Measurements from ENCODE around the gene DENND4C. TPM values are rescaled to one million over a fixed set of nuclear protein-coding genes. Genes with fewer than 3 reads are reported as not detected.

Gene DENND4C
- polyA plus RNA-seq, 2 of the 4 experiments (the other 2 are of a cell fraction): 17.4 to 44.1 TPM

DNA sequence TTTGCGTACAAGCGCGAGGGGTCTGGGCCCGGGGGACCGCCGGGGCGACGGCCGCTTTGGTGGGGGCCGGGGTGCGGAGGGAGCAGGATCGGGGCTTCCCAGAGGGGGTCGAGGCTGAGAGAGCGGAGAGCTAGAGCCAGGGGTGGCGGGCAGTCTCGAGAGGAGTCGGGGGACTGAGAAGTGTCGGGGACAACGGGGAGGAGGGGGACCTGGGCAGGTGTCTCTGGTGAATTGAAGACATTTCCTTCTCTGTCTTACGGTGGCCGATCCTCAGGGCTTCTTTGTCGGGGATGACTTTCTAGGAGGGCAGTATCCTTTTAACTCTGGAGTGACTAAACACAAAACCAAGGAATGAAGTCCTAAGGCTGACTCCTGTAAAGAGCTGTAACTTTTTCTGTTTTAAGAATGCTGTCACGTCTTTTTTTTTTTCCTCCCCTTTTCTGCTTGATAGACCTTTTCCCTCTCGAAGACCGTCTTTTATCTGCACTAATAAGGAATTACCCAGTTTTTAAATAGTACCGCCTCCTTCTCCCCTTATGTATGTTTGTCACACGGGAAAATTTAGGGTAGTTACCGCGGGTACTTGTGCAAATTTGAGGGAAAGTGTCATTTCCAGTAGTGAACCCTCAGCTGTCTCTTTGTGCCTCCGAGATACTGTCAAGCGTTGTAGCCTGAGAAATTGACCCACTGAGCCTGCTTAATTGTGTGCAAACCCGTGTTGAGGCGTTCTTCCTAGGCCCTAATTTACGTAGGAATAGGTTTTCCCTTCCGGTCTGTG lies 822 bp downstream of the DENND4C start:
- FAIRE-seq (no peak), DNase-seq (ENCODE audit: low read depth in 1 of 2, low spot score in 1 of 2) (peak; percentile 20 to 36), ATAC-seq (peak; percentile 23 to 40)
- H3K4me1 ChIP-seq: peaks cover 14% of the 10 kb centered on the region; the same call in 2 of the 3 replicates
- whole genome bisulfite sequencing (ENCODE audit: missing lambda C conversion rate): 3% methylated on average over 22 of the region's 35 CpGs
- POLR2A ChIA-PET: interaction anchor here (0.6 to 1.8 kb wide), 18 partner anchors 9 to 182 kb away, joined by 3 to 17 read pairs (median 5); partner anchors contain the start of genes RPS6 and RRAGA
- TF ChIP-seq HEYL (CRISPR knock-in tag; IDR thresholded peaks at IDR 0.05): no peak
- peak overlapping the region; percentile 82 for H3K4me3 ChIP-seq
- CTCF ChIA-PET: interaction anchor here (0.7 to 1.7 kb wide), 6 partner anchors 44 to 233 kb away, joined by 3 to 5 read pairs (median 3); partner anchors contain the start of gene RRAGA
- H3K4me2 ChIP-seq: peak overlapping the region; percentile 87
- no peaks in the 10 kb centered on the region for H3K9me3 ChIP-seq
- H3K27ac ChIP-seq: peak overlapping the region; percentile 91 to 93

DNA sequence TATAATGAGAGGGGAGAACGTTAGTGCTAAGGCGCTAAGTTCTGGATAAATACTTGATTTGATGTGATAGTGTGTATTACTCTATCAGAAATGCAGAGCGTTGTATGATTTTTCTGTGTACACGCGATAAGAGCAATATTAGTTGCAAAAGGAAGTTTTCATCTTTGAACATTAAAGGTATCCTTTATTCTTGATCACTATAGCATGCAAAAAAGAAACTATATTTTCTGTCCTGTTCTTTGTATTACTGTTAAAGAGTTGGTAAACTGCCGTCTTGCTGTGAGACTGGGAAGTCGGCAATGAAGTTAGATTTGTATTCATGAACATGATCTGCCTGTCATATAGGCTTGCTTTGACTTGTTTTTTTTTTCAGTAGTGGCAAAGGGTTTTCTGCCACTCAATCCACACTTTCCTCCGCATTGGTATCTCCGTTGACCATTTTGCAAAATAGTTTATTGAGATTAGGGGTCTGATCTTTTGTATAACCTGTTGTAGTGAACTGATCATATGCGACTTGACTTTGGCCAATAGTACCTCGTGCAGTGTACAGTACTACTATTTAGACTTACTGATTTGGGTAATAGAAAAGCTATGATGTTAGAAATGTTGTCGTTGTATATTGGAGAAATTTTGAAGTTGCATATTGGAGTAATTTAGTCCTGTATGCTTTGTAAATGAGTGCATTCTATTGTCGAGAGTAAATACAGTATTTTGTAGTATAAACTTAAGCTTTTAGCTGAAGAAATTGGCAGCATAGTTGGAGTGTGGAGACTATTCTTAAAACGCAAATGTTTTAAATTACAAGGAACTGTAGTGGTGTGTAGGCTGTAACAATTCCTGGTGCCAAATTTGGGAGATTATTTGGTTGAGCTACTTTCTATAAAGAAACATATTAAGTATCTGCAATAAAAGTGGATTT lies 1.7 kb downstream of the DENND4C start:
- POLR2A ChIA-PET: interaction anchor here (0.6 to 1.8 kb wide), 4 partner anchors 39 to 148 kb away, joined by 3 to 9 read pairs (median 6); partner anchors contain the start of gene RPS6
- ATAC-seq (no peak), DNase-seq (ENCODE audit: low read depth in 1 of 2, low spot score in 1 of 2) (no peak), FAIRE-seq (peak; percentile 65)
- WGBS (ENCODE audit: missing lambda C conversion rate): 3% methylated on average over 14 of the region's 14 CpGs
- H3K4me2 ChIP-seq: peak overlapping the region; percentile 87
- CTCF ChIA-PET: interaction anchor here (0.5 to 1.6 kb wide), 6 partner anchors 10 to 183 kb away, joined by 3 to 4 read pairs (median 4); partner anchors contain the start of gene RRAGA
- H3K9me3 ChIP-seq: no peaks in the 10 kb centered on the region
- H3K4me3 ChIP-seq: peak overlapping the region; percentile 82
- TF ChIP-seq CBX8 (IDR thresholded peaks at IDR 0.05) (no peak), KDM5A (IDR thresholded peaks at IDR 0.05) (no peak), NFE2L2 (conservative IDR thresholded peaks at IDR 0.05; ENCODE audit: low read length) (no peak), SREBF2 (IDR thresholded peaks at IDR 0.05) (no peak), PHF8 (IDR thresholded peaks at IDR 0.05; ENCODE audit: borderline replicate concordance, low read depth) (no peak), MAFK (IDR thresholded peaks at IDR 0.05; ENCODE audit: partially characterized antibody) (no peak), JUNB (IDR thresholded peaks at IDR 0.05) (no peak), CEBPB (IDR thresholded peaks at IDR 0.05) (no peak), KDM1A (IDR thresholded peaks at IDR 0.05; ENCODE audit: low read depth) (no peak)
- TF ChIP-seq, protein P1, sequence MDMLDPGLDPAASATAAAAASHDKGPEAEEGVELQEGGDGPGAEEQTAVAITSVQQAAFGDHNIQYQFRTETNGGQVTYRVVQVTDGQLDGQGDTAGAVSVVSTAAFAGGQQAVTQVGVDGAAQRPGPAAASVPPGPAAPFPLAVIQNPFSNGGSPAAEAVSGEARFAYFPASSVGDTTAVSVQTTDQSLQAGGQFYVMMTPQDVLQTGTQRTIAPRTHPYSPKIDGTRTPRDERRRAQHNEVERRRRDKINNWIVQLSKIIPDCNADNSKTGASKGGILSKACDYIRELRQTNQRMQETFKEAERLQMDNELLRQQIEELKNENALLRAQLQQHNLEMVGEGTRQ (IDR thresholded peaks at IDR 0.05): no peak
- TF ChIP-seq, protein P2, sequence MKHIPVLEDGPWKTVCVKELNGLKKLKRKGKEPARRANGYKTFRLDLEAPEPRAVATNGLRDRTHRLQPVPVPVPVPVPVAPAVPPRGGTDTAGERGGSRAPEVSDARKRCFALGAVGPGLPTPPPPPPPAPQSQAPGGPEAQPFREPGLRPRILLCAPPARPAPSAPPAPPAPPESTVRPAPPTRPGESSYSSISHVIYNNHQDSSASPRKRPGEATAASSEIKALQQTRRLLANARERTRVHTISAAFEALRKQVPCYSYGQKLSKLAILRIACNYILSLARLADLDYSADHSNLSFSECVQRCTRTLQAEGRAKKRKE (CRISPR knock-in tag; IDR thresholded peaks at IDR 0.05; ENCODE audit: low read depth): no peak
- TF ChIP-seq, protein P3, sequence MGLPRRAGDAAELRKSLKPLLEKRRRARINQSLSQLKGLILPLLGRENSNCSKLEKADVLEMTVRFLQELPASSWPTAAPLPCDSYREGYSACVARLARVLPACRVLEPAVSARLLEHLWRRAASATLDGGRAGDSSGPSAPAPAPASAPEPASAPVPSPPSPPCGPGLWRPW (IDR thresholded peaks at IDR 0.05): no peak
- TF ChIP-seq, protein P4, sequence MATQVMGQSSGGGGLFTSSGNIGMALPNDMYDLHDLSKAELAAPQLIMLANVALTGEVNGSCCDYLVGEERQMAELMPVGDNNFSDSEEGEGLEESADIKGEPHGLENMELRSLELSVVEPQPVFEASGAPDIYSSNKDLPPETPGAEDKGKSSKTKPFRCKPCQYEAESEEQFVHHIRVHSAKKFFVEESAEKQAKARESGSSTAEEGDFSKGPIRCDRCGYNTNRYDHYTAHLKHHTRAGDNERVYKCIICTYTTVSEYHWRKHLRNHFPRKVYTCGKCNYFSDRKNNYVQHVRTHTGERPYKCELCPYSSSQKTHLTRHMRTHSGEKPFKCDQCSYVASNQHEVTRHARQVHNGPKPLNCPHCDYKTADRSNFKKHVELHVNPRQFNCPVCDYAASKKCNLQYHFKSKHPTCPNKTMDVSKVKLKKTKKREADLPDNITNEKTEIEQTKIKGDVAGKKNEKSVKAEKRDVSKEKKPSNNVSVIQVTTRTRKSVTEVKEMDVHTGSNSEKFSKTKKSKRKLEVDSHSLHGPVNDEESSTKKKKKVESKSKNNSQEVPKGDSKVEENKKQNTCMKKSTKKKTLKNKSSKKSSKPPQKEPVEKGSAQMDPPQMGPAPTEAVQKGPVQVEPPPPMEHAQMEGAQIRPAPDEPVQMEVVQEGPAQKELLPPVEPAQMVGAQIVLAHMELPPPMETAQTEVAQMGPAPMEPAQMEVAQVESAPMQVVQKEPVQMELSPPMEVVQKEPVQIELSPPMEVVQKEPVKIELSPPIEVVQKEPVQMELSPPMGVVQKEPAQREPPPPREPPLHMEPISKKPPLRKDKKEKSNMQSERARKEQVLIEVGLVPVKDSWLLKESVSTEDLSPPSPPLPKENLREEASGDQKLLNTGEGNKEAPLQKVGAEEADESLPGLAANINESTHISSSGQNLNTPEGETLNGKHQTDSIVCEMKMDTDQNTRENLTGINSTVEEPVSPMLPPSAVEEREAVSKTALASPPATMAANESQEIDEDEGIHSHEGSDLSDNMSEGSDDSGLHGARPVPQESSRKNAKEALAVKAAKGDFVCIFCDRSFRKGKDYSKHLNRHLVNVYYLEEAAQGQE (IDR thresholded peaks at IDR 0.05): no peak
- peak overlapping the region; percentile 91 to 93 for H3K27ac ChIP-seq
- peaks cover 14% of the 10 kb centered on the region; the same call in 2 of the 3 replicates for H3K4me1 ChIP-seq
